Heart left ventricle (tissue), 13 donors: ENCODE results near the gene IRS2.

Experiments
- CTCF ChIP-seq, 12 donors: fragments of 200-600 bp; sonication (generic) in 4 of 12; IDR thresholded peaks; one replicate each; pipeline versions ENCODE4 v1.5.0 to v1.8.0; 2018 to 2022; ENCODE audit warnings: antibody characterized with exemption in 12 of 12, mild to moderate bottlenecking in 5 of 12
- POLR2A ChIP-seq, 2 donors: fragments of 450-650 bp; IDR thresholded peaks; one replicate each; pipeline ENCODE4 v1.6.1; 2017; ENCODE audit warnings: antibody characterized with exemption in 2 of 2, mild to moderate bottlenecking in 2 of 2, moderate library complexity in 2 of 2
- donor health status: ischemic (EF 13 %, LVEDD 7.1; RV severe dilation, severe dysfunction).
- donor health status: DM: no; HTN: yes; CAD: no.
- donor health status: DM: no; HTN: no; CAD: no.
- donor health status: ischemic (EF 25% LVEDD 6.9; RV normal size, moderate dysfunction).
- donor health status: ischemic (EF 25% LVEDD 5.7; RV mildly dilated, moderate dysfunction).
- donor health status: ischemic (EF 35%, LVEDD 5.7; RV mildly dilated, moderate dysfunction).
- donor health status: nonischemic (EF 11% LVEDD 7.7; RV severe dilation, severe dysfunction).
- donor health status: DM: yes; HTN: yes; CAD: no.
- donor health status: PGD.
- donor health status: ischemic (EF 29% LVEDD 5.4; RV normal size, mild dysfunction).
- donor health status: nonischemic (EF 23%, LVEDD 6.1; RV moderate dilation, normal function).

DNA sequence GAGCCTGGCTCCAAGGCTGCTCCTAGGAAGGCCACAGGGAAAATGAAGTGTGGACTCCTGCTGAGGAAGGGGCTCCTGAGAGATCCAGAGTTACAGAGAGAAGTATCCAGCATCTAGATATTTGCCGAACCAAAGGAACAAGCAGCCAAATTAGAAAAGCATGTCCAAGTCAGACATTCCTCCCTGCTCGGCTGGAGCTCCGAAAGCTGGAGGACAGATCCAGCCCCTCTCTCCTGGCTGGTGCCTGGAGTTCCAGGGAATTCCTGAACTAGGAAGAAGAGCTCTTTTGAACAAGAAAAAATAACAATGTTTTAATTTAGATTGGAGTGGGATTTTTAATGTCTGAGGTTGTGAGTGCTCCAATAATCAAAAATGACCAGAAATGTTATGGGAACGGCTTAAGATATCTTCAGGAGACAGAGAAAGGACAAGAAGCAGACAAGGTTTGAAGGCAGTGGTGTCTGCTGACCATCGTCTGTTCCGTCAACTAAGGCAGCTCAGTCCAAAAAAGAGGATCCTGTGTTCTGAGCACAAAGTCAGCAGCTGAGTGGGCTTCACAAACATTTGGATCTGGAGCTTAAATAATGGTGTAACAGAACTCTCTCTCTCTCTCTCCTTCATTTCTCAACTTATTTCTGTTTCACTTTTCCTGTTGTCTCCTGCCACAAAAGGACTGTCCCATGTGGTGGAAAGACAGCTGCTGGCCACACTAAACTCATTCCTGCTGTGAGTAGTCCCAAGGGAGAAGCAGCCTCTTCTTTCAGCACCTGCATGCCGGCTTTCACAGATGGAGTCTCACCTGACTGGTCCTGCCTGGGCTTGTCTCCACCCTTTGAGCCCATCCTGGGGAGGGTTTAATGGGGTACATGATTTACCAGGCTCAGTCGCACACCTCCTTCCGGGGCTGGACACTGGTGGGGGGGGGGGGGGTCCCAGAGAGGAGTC, 31.5 kb upstream of the IRS2 start:
- no peak for TF ChIP-seq CTCF (IDR thresholded peaks at IDR 0.05)
- no peak for TF ChIP-seq POLR2A (IDR thresholded peaks at IDR 0.05)
